HG03095 (cell line): Measurements from ENCODE around the gene SLC25A52.
"Not testable (repeated sequence)": the region's sequence is repeated elsewhere in the genome, so short reads cannot be mapped to it uniquely, and the experiment has no call there.

Experiments used
- ATAC-seq: cut with Tn5 transposase; IDR thresholded peaks from one replicate; pipeline ENCODE4 v1.9.1; 2021; ENCODE audit warnings: moderate library complexity; ENCODE audit not compliant: unreplicated experiment

SLC25A52 gene

DNA sequence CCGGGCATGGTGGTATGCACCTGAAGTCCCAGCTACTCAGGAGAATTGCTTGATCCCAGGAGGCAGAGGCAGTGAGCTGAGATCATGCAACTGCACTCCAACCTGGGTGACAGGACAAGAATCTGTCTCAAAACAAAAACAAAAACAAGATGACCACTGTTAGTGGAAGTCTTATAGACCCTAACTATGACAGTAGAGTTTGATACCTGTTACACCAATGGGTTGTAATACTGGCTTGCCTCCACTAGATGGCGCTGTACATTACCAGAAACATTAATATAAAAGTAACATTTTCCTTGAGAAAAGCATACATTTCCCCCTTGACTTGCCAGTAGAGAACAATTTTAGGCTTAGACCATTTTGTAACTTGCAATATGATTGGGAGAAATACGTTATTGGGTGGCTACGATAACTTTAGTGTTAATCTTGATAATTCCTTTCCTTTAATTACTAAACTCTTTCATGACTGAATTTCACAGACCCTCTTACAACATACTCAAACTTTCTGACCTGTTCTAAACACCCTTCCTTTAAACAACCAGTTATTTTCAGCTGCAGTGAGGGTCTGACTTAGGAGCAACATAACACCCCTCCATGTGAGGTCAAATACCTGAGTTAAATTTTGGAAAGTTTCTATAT is 19.5 kb downstream of the SLC25A52 start:
- no peak for ATAC-seq

DNA sequence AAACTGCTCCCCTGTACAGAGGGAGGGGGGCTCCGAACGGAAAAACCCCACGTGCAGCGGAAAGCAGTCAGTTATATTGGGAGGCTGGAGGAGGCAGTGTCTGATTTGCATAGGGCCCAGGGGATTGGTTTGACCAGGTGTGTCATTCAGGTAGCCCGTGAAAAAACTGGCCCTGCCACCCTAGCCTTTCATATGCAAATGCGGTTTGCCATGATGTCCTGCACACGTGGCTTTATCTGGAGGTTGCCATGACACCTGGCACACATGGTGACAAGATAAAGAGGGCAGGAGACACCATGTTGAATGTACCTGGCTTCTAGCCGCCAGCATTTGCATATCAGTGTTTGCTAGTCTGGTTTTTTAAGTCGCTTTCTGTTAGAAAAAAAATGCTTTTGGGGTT is 20.5 kb downstream of the SLC25A52 start:
- ATAC-seq = no peak

DNA sequence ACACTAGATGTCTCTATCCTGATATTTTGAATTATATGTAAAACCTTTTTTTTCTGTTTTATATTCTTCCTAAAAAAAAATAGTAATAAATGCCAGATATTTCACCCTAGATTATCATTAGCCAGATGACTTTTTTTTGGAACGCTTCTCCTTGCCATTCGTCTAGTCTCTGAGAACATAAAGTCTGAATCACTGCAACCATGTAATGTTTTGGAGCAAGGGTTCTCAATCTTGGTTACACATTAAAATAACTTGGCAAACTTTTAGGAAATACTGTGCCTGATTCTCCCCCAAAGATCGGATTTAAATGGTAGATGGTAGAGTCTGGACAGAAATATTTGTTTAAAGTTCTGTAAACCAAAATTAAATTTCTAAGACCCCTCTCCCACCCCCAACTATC is 21.0 kb downstream of the SLC25A52 start:
- ATAC-seq = no peak

DNA sequence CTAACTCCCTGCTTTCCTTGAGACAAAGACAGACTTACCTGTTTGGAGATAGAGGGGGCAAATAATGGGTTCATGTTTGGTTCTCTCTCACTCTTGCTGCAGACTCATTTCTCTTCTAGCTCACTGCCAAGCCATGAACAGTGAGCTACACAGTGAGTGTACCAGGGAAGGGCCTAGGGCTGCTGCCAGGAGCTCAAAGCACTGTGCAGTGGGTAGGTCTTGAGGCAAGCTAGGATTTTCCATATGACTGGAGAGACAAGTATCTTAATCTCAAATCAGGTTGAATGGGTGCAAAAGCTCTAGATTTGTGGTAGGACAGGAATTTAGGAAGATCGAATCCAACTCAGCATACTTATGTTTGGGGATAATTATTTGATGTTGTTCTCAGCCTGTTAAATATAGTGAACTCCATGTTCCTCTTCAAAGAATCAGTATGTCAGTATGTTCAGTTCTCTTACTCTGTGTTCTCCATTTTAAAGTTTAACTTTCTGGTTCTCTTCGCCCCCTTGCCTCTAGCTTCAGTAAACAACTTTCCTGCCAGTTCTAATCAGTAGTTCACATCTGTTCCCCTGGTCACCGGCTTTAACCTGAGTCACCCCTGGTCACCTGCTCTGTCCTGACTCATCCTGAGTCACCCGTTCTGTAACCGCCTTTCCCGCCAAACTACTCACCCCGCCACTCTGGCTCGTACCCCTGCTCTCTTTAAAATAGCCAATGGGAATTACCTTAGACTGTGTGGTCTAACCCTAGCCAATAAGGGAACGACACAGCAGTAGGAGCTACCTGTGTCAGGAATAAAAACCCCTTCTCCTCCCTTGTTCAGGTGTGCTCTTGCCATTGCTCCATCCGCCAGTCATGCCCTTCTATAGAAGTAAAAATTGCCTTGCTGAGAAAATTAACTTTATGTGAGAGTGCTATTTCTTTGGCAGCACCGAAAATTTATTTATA is 21.9 kb downstream of the SLC25A52 start:
- ATAC-seq = no peak

DNA sequence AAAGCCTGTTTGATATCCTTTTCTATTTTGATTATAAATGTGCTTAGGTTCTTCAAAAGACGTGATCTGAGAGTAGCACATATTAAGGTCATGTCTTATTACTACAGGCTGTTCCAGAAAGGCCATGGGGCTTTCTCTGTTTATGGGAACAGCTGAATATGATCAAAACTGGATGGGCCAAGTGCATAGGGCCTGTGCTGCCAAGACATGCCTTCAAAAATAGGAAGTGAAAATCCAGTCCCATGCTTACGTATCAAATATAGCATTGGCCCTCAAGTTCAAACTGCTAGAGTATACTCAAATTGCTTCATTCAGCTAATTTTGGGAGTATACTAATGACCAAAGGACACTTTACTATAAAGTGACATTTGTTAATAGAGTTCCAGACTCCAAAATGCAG is 24.1 kb downstream of the SLC25A52 start:
- no peak for ATAC-seq

DNA sequence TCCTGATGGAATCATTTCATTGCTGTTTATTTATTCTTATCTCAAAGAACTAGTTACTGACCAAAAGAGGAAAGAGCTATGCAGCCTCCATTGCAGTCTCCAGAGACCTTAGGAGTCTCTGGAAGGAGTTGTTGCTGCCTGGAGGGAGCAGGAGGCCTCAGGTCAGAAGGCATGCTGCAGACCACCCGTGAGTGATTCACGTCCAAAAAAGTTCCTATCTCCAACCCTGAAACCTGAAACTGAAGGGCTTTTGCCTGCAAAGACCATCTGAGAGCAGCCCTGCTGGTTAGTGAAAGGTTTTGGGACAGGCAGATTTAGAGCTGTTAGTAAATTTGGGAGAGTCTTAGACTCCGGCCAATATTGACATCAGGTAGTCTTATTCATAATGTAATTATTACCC is 29.1 kb downstream of the SLC25A52 start:
- ATAC-seq = no peak

DNA sequence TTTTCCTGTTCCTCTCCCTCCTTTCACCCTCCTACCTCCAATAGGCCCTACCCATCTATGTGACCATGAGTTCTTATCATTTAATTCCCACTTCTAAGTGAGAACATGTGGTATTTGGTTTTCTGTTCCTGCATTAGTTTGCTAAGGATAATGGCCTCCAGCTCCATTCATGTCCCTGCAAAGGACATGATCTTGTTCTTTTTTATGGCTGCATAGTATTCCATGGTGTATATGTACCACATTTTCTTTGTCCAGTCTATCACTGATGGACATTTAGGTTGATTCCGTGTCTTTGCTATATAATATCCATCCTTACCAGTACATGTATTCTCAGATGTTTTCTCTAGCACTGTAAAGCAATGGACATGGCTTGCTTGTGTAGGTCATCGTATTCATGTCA is 31.5 kb downstream of the SLC25A52 start:
- ATAC-seq = not testable (repeated sequence)

DNA sequence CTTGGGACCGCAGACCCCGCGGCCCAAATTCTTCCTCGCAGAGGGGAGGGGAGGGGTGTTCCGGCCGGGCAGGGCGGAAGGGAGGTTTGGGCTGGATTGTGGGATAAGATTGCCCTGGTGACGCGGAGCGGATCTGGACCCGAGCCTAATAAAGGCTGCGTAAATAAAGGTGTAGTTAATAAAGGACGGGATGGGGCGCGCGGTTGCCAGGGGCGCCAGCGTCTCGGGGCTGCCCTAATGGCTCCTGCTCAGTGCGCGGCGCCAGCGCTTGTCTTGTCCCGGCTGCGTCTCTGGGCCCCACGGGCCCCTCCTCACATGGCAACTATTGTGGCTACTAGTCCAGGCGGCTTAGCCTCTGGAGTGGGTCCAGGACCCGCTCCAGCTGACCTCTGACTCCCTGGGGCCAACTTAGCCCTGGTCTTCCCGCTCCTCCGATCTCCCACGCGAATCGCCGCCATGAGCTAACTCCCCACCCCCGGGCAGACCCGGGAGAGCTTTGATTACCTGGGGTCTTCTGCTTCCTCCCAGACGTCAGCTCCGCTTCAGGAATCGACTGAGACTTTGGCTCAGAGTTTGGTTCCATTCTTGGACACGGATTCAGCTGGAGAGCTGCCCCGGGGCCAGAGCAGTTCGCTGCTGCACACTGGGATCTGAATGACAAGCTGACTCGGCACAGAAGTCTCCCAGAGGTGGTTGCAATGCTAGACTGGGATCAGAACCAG is 36.5 kb downstream of the SLC25A52 start:
- ATAC-seq = no peak

DNA sequence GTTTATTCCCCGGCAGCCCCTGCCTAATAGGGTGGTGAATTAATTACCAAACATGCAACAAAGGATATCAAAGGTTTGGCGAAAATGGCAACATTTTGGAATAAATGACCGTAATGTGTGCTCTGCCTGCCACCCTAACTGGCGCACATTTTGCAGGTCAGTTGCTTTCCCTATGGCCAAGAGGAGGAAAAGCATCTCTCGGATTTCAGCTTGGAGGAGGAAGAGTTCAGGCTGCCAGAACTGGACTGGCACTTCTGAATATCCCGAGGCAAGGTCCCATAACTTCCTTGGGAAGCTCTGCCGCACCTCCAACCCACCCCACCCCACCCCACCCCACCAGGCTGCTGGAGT is 37.1 kb downstream of the SLC25A52 start:
- no peak for ATAC-seq

DNA sequence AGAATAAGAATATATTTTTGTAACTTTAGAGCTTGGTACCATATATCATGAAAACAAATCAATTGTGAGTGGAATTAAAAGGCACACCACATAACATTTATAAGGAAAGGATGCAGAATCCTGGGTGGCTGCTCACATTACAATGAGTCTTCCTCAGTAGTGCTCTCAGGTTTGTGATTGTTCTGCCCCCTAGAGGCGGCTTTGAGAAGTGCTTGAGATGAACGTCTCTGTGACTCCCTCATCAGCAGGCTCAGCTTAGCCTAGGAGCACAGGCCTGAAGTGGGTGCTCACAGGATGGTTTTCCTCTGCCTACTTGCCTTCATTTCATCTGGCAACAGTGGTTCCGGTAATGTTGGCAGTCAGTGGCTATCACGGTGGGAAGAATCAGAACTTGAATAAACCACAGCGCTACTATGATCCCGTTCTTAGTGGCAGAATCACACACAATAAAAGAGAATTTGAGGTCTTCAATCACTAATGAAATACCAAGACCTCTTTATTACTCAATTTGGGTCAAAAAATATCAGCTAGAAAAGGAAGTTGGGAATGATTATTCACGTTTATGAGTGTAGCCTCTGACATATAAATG is 38.2 kb downstream of the SLC25A52 start:
- peak; percentile 97 for ATAC-seq

DNA sequence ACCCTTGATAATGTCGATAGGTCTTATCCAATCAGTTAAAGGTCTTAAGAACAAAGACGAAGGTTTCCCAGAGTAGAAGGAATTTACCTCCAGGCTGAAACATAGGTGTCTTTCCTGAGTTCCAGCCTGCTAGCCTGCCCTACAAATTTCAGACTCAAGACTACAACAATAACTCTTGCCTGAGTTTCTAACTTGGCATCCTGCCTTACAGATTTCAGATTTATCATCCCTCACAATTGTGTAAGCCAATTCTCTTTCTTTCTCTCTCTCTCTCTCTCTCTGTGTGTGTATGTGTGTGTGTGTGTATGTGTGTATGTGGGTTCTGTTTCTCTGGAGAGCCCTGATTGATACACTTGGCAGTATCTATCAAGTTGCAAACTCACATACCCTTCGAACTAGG is 39.1 kb downstream of the SLC25A52 start:
- no peak for ATAC-seq

DNA sequence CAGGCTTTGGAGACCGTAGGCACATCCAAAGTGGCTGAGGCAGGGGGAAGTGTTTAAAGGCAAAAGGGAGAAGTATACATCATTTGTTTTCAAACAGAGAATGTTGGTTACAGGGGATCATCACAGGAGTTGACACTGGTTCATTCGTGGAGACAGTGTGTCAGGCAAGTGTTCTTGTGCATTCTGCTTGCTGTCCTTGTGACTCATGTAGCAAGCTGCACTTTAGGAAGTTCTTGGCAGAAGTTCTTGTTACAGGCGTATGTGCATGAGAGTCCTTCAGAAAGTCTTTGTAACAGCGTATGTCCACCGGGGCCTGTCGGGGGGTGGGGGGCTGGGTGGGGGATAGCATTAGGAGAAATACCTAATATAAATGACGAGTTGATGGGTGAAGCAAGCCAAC is 39.8 kb downstream of the SLC25A52 start:
- ATAC-seq = no peak

DNA sequence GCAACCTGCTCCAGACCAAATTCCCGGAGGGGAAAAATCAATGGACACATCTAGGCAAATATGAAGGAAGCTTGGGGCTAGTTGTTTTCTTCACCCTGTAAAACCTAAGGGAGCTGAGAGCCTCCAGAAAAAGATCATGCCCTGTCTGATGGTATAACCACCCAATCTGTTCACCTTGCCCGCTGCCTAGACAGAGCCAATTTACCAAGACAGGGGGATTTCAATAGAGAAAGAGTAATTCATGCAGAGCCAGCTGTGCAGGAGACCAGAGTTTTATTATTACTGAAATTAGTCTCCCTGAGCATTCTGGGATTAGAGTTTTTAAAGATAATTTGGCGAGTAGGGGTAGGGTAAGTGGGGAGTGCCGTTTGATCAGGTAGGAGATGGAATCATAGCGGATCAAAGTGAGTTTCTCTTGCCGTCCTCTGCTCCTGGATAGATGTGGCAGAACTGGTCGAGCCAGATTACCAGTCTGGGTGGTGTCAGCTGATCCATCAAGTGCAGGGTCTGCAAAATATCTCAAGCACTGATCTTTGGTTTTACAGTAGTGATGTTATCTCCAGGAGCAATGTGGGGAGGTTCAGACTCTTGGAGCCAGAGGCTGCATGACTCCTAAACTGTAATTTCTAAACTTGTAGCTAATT is 41.2 kb downstream of the SLC25A52 start:
- ATAC-seq = no peak

DNA sequence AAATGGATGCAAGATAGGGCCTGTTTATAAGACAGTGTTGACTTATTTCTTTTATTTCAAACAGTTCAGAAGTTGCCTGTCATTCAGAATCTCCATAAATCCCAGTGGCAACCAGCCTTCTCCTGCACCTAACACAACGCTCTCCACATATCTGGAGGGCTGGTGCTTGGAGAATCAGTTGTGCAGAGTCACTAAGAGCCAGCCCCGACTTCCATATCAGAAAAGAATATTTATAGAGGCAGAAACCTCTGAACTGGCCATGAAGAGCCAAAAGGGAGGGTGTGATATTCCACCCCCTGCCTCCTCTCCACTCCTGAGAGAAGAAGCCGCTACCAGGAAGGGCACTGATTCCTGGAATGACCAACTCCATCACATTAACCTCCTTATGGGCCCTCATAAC is 42.3 kb downstream of the SLC25A52 start:
- ATAC-seq = no peak

DNA sequence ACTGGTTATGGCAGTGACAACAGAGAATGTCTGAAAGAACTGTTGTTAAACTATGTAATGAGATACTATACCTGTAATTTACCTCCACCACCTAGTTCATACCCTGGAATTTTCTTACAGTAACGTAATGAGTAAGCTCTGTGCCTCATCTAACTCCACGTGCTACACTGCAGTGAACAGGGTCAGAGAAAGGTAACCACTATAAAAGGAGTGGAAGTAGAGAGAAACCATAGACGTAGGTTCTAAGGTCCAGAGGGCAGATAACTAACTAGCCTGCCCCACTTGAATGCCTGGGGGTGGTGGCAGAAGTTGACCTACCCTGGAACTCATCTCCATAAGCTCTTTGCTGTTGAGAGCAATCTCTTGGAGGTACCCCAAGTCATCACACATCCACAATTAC is 44.3 kb downstream of the SLC25A52 start:
- no peak for ATAC-seq

DNA sequence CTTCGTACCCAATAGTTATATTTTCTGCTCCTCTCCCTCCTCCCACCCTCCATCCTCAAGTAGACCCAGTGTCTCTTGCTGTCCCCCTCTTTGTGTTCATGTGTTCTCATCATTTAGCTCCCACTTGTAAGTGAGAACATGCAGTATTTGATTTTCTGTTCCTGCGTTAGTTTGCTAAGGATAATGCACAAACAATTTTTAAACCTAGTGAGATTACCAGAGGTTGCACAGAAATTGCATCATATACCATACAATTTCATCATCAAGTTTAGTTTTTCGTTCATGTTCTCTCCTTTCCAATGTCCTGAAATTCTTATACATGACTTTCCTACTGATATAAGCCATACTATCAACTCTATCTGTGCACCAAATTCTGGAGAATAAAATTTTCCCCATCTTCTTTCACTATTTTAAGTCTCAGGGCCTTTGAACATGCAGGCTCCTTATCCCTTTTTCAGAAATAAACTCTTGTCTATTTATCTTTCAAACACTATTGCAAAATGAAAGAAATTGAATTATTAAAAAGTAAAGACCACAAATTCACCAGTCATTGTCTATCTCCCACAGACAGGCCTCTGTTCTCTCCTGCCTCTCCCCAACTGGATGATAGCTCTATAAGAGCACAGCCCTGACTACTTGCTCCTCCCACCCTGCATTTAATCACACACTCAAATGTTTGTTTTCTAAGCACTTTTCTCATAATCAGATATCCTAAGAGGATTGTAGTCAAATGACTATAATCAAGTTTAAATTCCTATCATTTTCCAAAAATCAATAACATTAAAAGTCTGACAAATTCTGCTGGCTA is 49.1 kb downstream of the SLC25A52 start:
- ATAC-seq = no peak

DNA sequence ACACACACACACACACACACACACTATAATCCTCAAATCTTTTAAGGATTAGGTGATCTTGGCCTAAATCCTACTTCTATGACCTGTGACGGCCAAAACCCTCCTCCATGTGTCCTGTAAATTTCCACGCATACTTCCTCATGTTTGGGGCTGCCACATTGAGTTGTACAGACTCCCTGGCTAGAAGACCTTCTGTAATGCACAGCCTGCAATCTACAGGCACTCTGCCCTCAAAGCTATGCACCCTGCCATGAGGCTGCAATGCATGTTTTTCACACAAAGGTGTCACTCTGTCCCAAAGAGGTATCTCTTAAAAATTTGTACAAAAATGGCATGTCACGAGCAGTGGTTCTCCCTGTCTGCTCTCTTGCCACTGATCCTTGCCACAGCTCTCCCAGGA is 49.9 kb downstream of the SLC25A52 start:
- ATAC-seq = no peak
